HepG2 (cell line): ENCODE results near the gene NAALADL1. TPM values are rescaled to one million over a fixed set of nuclear protein-coding genes. Genes with fewer than 3 reads are reported as not detected.

Source experiments
- CREB1 ChIP-seq, 2 experiments: fragments of 450-650 bp in 1 of 2; IDR thresholded peaks; 2 replicates each; pipeline ENCODE4 v1.6.1; 2016 to 2017; ENCODE audit warnings: control low read depth in 1 of 2, mild to moderate bottlenecking in 1 of 2, missing compliant biosample characterization in 1 of 2, missing genetic modification characterization in 1 of 2
- DNMT3B ChIP-seq: conservative IDR thresholded peaks from 2 replicates; pipeline ENCODE4 v1.6.1; 2016; ENCODE audit warnings: missing biosample characterization, control low read depth
- EHMT2 ChIP-seq: fragments of 200-600 bp; sonication (generic); IDR thresholded peaks from 2 replicates; pipeline ENCODE4 v1.7.0; 2017; ENCODE audit warnings: antibody characterized with exemption, low read depth, low read length, borderline replicate concordance
- FOSL1 ChIP-seq: sonication (generic); formaldehyde crosslinking; IDR thresholded peaks from 2 replicates; pipeline ENCODE4 v1.9.0; 2021; ENCODE audit warnings: missing genetic modification reagents, borderline replicate concordance
- FOSL2 ChIP-seq: sonication (generic); formaldehyde crosslinking; IDR thresholded peaks from 2 replicates; pipeline ENCODE4 v1.4.0; 2020; ENCODE audit warnings: missing genetic modification reagents
- HCFC1 ChIP-seq: fragments of 150-350 bp; IDR thresholded peaks from 2 replicates; pipeline ENCODE4 v1.6.1; 2014; ENCODE audit warnings: low read depth, low read length
- HHEX ChIP-seq: IDR thresholded peaks from 2 replicates; pipeline ENCODE4 v1.6.1; 2016; ENCODE audit warnings: control low read depth
- HIC2 ChIP-seq: sonication (generic); formaldehyde crosslinking; IDR thresholded peaks from 2 replicates; pipeline ENCODE4 v1.9.0; 2022; ENCODE audit warnings: low read depth, missing genetic modification reagents
- JUNB ChIP-seq: sonication (generic); formaldehyde crosslinking; IDR thresholded peaks from 2 replicates; pipeline ENCODE4 v1.8.0; 2022; ENCODE audit warnings: missing genetic modification reagents, mild to moderate bottlenecking, borderline replicate concordance
- MAFF ChIP-seq: IDR thresholded peaks from 2 replicates; pipeline ENCODE4 v1.6.1; 2011; ENCODE audit warnings: low read depth, low read length, improper control_type of control experiment
- MTA3 ChIP-seq: sonication (generic); formaldehyde crosslinking; IDR thresholded peaks from 2 replicates; pipeline ENCODE4 v1.4.0; 2020; ENCODE audit warnings: missing genetic modification reagents
- SP4 ChIP-seq: sonication (generic); formaldehyde crosslinking; IDR thresholded peaks from 2 replicates; pipeline ENCODE4 v1.8.1; 2023; ENCODE audit warnings: mild to moderate bottlenecking, missing genetic modification reagents
- SSRP1 ChIP-seq: IDR thresholded peaks from 2 replicates; pipeline ENCODE4 v1.6.1; 2016; ENCODE audit warnings: control low read depth
- YY1 ChIP-seq: IDR thresholded peaks from 2 replicates; pipeline ENCODE4 v1.6.1; 2011; ENCODE audit warnings: low read length, low read depth, moderate library complexity, mild to moderate bottlenecking; ENCODE audit not compliant: insufficient read depth, insufficient replicate concordance
- ZHX2 ChIP-seq, 2 experiments: sonication (generic) in 1 of 2; formaldehyde crosslinking in 1 of 2; IDR thresholded peaks; 2 replicates each; pipeline versions ENCODE4 v1.6.1 to v1.9.0; 2014 to 2022; ENCODE audit warnings: antibody characterized with exemption in 1 of 2, borderline replicate concordance in 1 of 2, inconsistent platforms in 1 of 2, low read depth in 1 of 2, missing genetic modification reagents in 1 of 2
- ZMAT5 ChIP-seq: sonication (generic); formaldehyde crosslinking; IDR thresholded peaks from 2 replicates; pipeline ENCODE4 v1.5.0; 2020; ENCODE audit warnings: mild to moderate bottlenecking, low read depth, missing genetic modification reagents, borderline replicate concordance
- ZNF143 ChIP-seq: sonication (generic); formaldehyde crosslinking; IDR thresholded peaks from 2 replicates; pipeline ENCODE4 v1.4.0; 2020; ENCODE audit warnings: missing genetic modification reagents
- ZNF207 ChIP-seq: fragments of 450-650 bp; IDR thresholded peaks from 2 replicates; pipeline ENCODE4 v1.6.1; 2016; ENCODE audit warnings: antibody characterized with exemption, borderline replicate concordance
- ZSCAN20 ChIP-seq: sonication (generic); formaldehyde crosslinking; IDR thresholded peaks from 2 replicates; pipeline ENCODE4 v1.4.0; 2020; ENCODE audit warnings: missing genetic modification reagents, mild to moderate bottlenecking, borderline replicate concordance
- polyA plus RNA-seq, 8 experiments: library from polyadenylated mRNA; depleted of rRNA in 3 of 8; stranded (reverse) in 7 of 8; unstranded in 1 of 8; fragments of >200 nt; fragmentation: Illumina TruSeq in 4 of 8; extraction: Trizol in 4 of 8; gene quantifications; 2 replicates each; pipeline versions ENCODE4 v1.2.1 to v1.2.3, GENCODE V29; 2011 to 2016; ENCODE audit warnings: low read depth in 4 of 8, missing spikeins in 1 of 8, mixed read lengths in 1 of 8; ENCODE audit not compliant: insufficient read depth in 1 of 8
- total RNA-seq, 5 experiments: library from RNA; depleted of rRNA; stranded (reverse); fragments of >200 nt; fragmentation: Illumina TruSeq; extraction: Trizol; gene quantifications; 2 replicates each; pipeline ENCODE4 v1.2.3, GENCODE V29; 2016; ENCODE audit warnings: low read depth in 1 of 5
- TF ChIP-seq, protein P1 (sequence below): IDR thresholded peaks from 2 replicates; pipeline ENCODE4 v1.6.1; 2018; ENCODE audit warnings: missing genetic modification reagents

Gene NAALADL1
- total and polyA plus RNA-seq, 2 of the 13 experiments (the other 11 are each of a cell fraction or from before 2014, with no cell fraction given) = 9.3 to 33.9 TPM

DNA sequence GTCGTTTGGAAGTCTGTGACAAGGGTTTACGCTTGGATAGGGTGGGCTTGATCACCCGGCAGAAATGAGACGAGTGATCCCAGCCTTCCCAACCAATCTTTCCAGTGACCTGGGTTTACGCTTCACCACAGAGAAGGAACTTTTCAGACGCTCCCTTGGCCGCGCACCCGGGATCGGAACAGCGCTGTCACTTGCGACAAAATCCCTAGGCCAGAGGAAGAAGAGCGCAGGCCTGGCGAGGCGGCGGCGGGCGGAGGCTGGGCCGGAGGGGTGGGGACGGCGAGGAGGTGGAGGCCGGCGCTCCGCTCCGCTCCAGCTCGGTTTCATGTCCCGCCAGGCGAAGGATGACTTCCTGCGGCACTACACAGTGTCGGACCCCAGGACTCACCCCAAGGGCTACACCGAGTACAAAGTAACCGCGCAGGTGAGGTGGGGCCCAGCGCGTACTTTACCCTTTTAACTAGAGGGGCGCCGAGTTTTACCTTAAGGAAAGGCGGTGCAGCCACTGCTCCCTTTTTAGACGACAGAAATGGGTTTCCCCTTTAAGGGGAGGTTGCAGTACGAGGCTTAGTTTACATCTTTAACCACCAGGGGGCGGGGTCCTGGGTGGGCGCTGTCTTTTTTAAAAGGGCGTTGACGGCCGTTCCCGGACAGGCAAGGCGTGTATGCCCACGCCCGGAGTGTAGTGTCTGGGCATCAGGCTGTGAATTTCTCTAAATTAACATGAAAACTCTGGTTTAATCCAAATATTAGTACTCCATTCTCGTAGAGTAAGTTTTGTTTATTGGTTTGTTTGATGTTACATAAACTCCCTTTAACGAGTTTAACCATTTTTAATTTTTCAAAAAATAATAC, 30.9 kb downstream of the NAALADL1 start, which contains the start of gene SNX15 (continued):
- TF ChIP-seq CREB1 (IDR thresholded peaks at IDR 0.05) = no peak; the same call in 1 of the 2 replicates
- peak; percentile 38; the same call in 1 of the 2 replicates for TF ChIP-seq CREB1 (CRISPR knock-in tag; IDR thresholded peaks at IDR 0.05)
- no peak for TF ChIP-seq HHEX (CRISPR knock-in tag)
- TF ChIP-seq FOSL2 (CRISPR knock-in tag) = no peak
- TF ChIP-seq MAFF = no peak
- no peak for TF ChIP-seq ZNF207
- TF ChIP-seq YY1 = peak; percentile 76
- 0 out of 2 replicates have a peak, but pooled peaks have one; percentile 33 for TF ChIP-seq HIC2 (CRISPR knock-in tag)
- TF ChIP-seq FOSL1 (CRISPR knock-in tag) = no peak
- TF ChIP-seq ZSCAN20 (CRISPR knock-in tag) = 0 out of 2 replicates have a peak, but pooled peaks have one; percentile 20
- TF ChIP-seq EHMT2 = no peak
- TF ChIP-seq DNMT3B (CRISPR knock-in tag) = no peak
- no peak for TF ChIP-seq ZMAT5 (CRISPR knock-in tag)
- TF ChIP-seq, protein P1, sequence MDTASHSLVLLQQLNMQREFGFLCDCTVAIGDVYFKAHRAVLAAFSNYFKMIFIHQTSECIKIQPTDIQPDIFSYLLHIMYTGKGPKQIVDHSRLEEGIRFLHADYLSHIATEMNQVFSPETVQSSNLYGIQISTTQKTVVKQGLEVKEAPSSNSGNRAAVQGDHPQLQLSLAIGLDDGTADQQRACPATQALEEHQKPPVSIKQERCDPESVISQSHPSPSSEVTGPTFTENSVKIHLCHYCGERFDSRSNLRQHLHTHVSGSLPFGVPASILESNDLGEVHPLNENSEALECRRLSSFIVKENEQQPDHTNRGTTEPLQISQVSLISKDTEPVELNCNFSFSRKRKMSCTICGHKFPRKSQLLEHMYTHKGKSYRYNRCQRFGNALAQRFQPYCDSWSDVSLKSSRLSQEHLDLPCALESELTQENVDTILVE = peak; percentile 79
- no peak for TF ChIP-seq SSRP1
- no peak for TF ChIP-seq JUNB (CRISPR knock-in tag)
- TF ChIP-seq MTA3 (CRISPR knock-in tag) = no peak
- no peak; the same call in 1 of the 2 replicates for TF ChIP-seq ZHX2 (IDR thresholded peaks at IDR 0.05; ENCODE audit: low read depth)
- TF ChIP-seq ZHX2 (CRISPR knock-in tag; IDR thresholded peaks at IDR 0.05; ENCODE audit: borderline replicate concordance) = 0 out of 2 replicates have a peak, but pooled peaks have one; percentile 51
- TF ChIP-seq ZNF143 (CRISPR knock-in tag) = no peak
- no peak; the same call in 1 of the 2 replicates for TF ChIP-seq HCFC1
- no peak; the same call in 1 of the 2 replicates for TF ChIP-seq SP4
